Activated CD8-positive, alpha-beta memory T cell treated with anti-CD3 and anti-CD28 coated beads, Interleukin-2, amount 50 U/mL, for 4 hours (primary cell): ENCODE results near the gene COMP.
A peak's percentile ranks its signal among the peaks of the same experiment; 100 is the strongest.
"Not testable (repeated sequence)": the region's sequence is repeated elsewhere in the genome, so short reads cannot be mapped to it uniquely, and the experiment has no call there.

Experiments used
- DNase-seq: peaks from one replicate; pipeline ENCODE4 v3.0.0-alpha.2; 2020

COMP gene

DNA sequence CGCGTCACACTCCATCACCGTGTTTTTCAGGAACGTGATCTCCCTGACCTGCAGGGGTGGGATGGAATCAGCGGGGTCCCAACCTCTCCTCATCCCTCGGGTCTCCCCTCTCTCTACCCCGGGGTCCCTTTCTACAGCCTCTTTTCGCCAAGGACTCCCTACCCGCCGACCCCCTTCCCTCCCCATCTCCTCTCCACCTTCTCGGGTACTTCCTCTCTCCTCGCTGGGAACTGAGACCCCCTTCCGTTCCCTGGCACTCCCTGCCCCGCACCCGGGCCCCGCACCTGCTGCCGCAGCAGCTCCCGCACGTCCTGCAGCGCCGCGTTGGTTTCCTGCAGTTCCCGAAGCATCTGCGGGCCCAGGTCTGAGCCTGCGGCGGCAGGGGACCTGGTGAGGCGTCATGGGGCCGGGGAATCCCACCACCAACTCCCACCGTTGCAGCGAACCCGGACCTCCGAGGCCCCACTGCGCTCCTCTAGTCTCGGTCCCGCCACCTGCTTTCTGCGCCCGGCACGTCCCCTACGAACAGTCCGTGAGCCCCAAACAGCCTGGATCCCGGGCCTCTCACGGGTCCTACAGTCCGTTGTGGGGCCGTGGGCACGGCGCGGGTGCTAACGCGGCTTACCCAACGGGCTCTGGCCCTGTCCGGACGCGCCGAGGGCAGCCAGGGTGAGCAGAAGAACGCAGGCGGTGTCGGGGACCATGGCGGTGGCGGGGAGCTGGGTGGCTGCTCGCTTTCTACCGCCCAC is at the start of gene COMP:
Gene COMP (minus strand): TSS at position 740 of the 749 bp plus-strand sequence. CDS start 36 bp downstream, at position 704.
- no peak for DNase-seq

DNA sequence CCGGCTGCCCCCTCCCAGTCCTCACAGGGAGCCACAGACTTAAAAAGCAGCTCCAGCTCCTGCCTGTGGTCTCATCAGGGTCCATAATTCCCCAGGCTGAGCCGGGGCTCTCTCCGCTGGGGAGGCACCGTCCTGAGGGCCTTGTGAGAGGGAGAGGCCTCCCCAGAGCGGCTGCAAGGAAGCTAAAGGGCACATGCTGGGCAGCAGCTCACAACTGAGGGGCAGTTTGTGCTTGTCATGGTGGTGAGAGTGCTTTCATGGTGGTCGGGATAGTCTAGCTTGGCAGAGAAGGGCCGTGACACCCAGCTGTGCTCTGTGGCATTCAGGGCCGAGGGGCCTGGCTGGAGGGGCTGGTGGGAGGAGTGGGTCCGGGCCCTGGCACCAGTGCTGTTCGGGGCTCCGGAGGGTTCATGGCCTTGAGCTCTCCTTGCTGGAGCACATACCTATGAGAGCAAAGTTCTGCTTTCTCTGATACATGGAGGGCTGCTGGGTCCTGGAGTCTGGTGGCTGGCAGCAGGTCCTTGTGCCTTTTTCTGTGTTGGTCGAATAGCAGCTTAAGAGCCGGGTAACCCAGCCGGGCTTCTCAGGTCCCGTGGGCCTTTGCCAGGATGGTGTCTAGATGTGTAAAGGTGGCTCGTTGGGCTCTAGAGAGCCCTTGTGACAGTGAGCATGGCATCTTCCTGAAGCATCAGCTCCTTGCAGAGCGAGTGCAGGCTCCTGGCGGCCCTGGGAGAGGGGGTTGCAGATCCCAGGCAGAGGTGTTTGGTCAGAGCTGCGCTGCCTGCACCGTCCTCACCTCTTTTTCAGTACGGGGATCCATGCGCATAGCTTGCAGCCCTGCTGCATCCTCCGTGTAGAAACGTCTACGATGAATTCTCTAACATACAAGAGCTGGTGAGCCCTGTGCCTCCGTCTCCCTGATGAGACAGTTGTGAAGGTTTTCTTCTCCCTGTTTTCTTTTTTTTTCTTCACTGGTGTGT is 49.5 kb upstream of the COMP start:
- DNase-seq: no peak

DNA sequence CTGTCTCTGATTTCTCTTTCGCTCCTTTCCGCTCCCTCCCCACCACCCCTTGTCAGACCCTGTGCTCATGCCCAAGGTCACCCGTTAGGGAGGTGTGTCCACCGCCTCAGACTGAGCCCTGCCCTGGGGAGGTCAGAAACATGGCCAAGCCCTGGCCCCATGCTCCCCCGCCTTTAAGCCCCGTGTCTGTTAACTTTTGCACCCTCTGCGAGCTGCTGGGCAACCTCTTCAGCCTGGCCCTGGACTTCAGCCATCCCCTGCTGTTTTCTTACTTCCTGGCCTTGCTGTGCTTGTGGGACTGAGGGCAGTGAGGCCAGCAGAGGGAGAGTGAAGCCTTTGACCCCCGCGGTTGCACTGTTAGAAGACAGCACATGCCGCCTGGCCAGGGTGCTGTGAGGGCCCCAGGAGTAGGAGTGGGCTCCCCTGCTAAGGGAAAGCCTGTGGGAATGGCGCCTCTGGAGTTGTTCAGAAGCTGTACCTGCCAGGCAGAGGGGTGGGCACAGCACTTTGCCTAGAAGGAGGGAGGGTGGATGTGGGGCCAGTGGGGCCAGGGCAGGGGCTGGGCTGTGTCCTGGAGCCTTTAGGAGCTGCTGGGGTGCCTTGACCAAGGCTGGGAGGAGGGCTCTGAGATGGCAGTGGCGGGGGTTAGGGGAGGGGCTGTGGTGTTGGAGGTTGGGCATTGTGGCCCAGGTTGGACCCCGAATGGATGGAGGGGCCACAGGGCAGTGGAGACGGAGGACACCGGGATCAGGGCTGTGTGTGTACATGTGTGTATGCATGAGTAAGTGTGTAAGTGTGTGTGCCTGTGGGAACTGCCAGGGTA is 48.6 kb upstream of the COMP start:
- no peak for DNase-seq

DNA sequence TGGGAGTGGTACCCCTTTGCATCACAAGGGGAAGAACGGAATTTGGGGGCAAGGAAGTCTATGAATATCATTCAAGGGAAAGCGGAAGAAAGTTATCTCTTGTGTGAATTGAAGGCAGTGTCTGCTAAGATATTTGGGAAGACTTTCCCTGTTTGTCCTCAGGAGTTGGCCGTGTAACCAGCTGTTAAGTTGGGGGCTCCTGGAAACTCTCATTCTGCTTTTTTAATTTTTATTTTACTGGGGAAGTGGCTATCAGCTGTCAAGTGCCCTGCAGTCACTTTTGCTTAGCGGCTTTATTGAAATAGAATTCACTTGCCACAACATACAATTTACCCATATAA is 43.5 kb upstream of the COMP start:
- no peak for DNase-seq

DNA sequence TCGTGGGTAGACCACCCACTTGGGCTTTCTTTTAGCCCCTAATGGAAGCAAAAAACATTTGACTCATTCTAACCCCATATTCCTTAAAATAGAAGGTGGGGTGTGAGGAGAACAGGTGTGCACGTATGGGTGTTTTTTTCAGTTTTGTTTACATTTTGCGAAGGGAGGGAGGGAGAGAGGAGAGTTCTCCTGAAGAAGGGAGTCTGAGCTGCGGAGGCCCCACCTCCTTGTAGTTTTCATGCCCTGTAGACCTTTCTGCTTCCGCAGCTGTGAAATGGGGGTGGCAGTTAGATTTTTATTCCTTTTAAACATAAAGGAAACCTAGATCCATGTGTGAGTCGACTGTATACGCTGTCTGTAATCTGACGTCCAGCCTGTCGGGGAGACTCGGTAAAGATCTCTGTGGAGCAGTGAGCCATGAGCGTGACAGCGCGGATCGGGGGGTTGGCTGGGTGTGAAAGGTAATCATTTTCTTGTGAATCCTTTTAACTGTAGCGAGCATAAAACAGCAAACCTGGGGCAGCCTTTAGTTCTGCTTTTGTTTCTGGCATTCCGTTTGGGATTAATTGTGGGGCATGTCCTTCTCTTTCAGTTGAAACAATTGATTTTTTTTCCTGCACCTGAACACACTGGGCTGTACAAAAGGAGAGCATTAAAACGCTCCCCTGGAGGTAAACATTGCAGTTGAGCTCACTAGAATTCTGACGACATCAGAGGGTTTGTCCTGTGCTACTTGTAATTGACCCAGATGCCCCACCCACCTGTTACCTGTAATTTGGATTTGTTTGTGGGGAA is 42.9 kb upstream of the COMP start:
- no peak for DNase-seq

DNA sequence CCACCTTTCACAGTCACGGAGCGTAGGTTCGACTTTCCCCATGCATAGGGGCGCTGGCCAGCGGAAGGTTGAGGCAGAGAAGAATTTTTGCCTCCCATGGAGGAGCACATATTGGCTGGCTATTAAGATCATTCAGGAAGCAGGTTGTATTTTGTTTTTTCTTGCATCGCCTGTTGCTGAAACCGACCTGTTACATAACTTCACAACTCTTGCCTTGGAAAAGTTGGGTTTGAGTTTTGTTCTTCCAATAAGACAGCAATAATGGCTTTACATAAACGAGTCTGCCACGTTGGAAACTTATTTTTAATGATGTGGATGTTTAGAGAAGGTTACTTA is 42.0 kb upstream of the COMP start:
- no peak for DNase-seq

DNA sequence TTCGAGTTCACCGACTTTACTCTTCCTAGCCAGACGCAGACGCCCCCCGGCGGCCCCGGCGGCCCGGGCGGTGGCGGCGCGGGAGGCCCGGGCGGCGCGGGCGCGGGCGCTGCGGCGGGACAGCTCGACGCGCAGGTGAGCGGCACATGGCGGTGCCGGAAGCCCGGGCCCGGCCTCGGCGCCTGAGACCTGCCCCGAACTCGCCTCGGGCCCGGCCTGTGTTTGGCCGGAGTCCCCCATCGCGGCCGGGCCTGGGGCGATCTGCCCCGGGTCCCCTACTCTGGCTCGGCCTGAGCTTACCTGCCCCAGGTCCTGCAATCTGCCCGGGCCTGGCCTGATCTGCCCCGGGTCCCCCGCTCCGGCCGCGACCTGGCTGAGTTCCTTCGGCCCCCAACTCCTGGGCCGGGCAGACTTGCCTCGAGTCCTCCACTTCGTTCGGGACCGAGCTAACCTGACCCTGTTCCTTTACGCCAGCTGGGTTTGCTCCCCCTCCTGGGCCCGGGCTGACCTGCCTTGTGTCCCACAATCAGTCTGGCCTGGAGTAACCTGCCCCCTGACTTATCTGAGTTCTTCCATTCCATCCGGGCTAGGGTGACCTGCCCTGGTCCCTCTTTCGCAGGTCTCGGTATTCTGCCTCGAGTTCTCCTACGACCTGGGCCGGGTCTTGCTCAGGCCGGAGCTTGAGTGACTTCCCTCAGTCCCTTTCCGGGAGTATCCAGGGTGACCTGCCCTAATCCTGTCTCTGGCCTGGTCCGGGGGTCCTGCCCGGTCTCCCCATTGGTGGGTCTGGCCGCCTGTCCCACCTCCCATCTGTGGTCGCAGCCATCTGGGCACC is 41.4 kb upstream of the COMP start:
- DNase-seq: peak; percentile 26

DNA sequence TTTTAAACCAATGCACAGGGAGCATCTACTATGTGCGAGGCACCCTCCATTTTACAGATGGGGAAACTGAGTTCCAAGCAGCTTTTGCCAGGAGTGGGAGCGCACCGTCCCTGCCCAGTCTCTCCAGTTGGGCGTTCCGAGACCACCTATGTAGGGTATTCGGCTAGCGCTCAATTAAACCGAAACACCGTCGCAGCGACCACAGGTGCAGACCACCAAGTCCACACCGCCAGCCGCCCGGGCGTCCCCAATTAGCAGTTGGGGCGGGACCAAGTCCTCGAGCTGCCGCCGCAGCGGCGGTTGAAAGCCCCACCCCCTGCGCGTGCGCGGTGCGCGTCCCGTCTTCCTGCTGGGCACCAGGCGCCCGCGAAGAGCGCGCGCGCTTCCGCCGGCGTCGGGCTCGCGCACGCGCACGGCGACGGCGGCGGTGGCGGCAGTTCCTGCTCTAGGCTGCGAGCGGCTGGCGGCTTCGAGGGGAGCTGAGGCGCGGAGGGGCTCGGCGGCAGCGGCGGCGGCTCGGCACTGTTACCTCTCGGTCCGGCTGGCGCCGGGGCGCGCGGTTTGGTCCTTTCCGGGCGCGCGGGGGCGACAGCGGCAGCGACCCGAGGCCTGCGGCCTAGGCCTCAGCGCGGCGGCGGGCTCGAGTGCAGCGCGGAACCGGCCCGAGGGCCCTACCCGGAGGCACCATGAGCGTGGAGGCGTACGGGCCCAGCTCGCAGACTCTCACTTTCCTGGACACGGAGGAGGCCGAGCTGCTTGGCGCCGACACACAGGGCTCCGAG is 40.6 kb upstream of the COMP start, which contains the start of gene UPF1:
Gene UPF1 (plus strand): TSS at position 436 of the 782 bp plus-strand sequence. CDS start 251 bp downstream, at position 687.
- DNase-seq: peak; percentile 97

DNA sequence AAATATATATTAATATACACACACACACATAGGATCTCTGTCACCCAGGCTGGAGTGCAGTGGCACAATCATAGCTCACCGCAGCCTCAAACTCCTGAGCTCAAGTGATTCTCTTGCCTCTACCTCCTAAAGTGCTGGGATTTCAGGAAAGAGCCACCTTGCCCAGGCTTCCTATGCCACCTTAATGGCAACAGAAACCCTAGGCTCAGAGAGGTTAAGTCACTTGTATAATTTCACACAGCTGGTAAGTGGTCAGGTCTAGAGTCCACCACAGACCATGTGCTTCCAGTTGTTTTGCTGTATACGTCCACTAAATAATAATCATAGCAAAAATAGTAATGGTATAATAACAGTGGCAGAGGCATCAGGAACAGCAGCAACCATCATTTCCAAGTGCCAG is 39.4 kb upstream of the COMP start:
- no peak for DNase-seq

DNA sequence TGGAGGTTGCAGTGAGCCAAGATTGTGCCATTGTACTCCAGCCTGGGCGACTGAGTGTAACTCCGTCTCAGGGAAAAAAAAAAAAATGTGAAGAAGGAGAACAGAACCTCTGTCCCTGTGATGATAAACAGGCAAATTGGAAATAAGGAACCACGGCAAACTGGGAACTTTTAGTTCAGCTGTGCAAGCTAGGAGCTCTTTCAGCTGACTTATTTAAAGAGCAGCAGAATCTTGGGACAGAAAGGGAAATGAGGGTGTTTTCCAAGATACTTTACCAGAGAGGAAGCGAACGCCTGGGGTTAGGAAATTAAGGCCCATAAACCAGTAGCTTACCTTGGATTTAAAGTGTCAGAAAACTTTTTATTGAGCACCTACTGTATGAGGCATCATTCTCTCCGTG is 37.7 kb upstream of the COMP start:
- no peak for DNase-seq

DNA sequence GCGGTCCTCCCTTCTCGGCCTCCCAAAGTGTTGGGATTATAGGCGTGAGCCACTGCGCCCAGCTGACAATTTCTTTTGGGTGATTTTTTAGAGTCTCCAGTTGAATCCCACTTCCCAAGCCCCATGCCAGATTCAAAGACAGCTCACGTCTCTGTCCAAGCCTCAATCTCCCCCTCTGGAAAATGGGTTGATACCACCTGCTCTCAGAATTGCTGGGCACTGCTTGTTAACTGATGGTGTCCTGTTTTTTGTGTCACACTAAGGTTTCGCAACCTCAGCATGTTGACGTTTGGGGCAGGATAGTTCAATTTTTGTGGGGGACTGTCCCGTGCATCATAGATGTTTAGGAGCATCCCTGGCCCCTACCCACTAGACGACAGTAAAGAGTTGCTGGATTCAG is 26.5 kb upstream of the COMP start:
- no peak for DNase-seq

DNA sequence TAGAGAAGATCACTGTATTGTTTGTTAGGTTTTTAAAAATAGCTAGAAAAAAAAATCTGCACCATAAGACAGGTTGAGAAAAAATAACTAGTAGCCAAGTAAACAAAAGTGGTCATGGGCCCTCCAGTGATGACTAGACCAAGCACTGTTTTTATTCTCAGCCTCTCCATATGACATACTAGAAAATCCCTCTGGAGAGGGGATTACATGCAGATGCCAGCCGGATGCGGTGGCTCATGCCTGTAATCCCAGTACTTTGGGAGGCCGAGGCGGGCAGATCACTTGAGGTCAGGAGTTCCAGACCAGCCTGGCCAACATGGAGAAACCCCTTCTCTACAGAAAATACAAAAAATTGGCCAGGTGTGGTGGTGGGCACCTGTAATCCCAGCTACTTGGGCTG is 25.5 kb upstream of the COMP start:
- not testable (repeated sequence) for DNase-seq

DNA sequence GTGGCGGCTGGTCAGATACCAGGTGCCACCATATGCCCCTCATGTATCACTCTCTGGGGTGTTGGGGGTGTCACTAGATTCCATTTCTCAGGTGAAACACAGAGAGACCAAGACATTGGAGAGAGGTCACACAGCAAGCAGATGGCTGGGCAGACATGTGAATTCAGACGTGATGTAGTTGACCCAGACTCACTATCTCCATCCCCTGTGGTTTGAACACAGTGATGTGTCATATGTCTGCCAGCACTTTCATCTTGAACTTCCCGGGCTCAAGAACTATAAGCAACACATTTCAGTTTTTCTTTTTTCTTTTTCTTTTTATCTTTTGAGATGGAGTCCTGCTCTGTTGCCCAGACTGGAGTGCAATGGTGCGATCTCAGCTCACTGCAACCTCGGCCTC is 24.6 kb upstream of the COMP start:
- no peak for DNase-seq

DNA sequence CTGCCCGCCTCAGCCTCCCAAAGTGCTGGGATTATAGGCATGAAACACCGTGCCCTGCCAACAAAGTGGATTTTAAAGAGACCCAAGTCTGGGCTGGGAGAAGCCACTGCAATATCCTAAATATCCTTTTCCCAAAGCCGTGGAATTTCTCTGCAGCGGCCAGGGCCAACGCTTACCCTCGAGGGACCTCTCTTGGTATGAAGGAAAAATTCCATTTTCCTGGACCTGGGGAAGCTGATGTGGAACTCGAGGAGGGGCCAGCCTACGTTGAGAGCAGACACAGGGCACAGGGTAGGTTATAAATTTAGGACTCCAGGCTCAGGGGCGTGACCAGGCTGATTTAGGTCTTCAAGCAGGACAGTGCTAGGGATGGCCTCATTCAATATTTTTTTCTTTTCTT is 23.0 kb upstream of the COMP start:
- no peak for DNase-seq

DNA sequence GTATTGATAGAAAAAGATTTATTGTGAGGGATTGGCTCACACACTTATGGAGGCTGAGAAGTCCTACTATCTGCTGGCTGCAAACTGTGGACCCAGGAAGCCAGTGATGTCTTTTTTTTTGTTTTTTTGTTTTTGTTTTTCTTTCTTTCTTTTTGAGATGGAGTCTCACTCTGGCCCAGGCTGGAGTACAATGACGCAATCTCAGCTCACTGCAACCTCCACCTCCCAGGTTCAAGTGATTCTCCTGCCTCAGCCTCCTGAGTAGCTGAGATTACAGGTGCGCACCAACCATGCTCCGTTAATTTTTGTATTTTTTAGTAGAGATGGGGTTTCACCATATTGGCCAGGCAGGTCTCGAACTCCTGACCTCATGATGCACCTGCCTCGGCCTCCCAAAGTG is 20.5 kb upstream of the COMP start:
- DNase-seq: not testable (repeated sequence)

DNA sequence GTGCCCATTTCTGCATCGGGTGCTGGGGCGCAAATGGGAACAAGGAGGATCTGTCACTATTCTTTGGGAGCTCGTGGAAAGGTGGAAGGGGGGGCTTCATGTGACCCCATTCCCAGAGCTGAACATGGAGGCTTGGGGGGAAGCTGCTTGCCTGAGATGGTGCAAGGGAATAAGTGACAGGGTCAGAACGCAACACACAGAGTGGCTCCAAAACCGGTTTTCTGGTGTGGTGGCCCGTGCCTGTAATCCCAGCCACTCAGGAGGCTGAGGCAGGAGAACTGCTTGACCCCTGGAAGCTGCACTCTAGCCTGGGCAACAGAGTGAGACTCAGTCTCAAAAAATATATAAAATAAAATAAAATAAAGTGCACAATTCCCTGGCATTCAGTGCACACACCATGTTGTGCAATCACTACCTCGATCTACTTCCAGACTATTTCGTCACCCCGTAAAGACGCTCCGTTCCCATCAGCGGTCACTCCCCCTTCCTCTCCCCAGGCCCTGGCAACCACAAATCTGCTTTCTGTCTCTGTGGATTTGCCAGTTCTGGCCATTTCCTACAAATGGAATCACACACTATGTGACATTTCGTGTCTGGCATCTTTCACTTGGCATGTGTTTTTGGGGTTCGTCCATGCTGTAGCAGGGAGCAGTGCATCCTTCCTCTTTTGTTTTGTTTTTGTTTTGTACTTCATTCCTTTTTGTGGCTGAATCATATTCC is 18.2 kb upstream of the COMP start:
- no peak for DNase-seq

DNA sequence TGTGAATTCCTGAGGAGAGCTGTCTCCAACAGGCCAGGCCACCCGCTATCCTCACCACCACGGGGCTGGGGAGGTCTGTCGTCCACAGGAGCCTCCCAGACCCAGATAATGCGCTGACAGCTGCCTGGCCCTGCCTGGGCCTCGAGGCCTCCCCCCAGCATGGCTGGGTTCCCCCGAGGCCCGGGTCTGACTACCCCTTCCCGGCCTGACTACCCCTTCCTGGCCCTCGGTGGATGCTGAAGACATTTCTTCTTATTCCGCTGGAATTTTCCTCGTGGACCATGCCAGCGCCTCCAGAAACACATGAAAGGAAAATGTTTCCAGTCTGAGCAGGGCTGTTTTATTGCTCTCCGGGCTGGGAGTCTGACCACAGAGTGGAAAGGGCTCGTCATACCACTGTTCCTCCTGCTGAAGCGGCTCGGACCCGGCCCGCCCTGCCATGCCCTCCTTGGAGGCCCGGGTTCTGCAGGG is 16.8 kb upstream of the COMP start:
- no peak for DNase-seq

DNA sequence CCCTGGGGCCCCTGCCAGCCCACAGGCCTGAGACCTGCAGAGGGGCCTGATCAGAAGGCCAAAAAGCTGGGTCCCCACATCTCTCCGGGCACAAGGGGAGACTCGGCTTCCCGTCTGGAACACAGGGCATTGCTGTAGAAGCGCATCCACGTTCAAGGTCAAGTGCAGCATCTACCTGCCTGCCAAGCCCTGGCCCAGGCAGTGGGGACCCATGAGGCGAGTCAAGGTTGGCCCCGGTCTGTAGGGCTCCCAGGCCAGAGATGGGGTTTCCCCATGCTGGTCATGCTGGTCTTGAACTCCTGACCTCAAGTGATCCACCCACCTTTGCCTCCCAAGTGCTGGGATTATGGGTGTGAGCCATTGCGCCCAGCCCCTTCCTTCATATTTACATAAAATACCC is 13.5 kb upstream of the COMP start:
- DNase-seq: no peak

DNA sequence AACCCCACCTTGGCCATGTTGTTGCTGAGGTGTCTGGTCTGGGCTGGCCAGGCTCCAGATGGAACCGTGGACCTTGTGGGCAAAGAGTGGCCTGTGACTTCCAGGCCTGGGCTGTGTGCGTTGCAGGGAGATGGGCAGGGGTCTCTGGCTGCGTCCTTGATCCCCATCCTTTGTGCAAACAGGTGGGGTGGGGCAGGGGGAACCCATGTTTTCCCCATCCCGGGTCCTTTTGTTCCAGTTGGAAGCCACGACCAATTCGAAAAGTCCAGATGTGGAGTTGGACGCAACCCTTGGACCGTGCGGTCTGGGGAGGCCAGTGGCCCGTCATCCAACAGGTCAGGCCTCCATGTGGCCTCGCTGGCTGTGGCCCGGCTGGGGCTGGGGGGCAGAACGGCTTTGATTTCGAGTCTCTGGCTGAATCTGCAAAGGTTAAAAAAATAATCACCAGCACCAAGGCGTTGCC is 13.1 kb upstream of the COMP start:
- no peak for DNase-seq
